ENCODE results near the gene BNIPL. TPM values are rescaled to one million over a fixed set of nuclear protein-coding genes. Genes with fewer than 3 reads are reported as not detected.

Gene BNIPL
- total and polyA plus RNA-seq, 2 of the 13 experiments (the other 11 are each of a cell fraction or from before 2014, with no cell fraction given) = 0.40 to 1.1 TPM

DNA sequence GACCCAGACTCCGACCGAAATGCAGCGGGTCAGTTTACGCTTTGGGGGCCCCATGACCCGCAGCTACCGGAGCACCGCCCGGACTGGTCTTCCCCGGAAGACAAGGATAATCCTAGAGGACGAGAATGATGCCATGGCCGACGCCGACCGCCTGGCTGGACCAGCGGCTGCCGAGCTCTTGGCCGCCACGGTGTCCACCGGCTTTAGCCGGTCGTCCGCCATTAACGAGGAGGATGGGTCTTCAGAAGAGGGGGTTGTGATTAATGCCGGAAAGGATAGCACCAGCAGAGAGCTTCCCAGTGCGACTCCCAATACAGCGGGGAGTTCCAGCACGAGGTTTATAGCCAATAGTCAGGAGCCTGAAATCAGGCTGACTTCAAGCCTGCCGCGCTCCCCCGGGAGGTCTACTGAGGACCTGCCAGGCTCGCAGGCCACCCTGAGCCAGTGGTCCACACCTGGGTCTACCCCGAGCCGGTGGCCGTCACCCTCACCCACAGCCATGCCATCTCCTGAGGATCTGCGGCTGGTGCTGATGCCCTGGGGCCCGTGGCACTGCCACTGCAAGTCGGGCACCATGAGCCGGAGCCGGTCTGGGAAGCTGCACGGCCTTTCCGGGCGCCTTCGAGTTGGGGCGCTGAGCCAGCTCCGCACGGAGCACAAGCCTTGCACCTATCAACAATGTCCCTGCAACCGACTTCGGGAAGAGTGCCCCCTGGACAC lies 11.7 kb downstream of the BNIPL start (continued):
- no peak for TF ChIP-seq EED (CRISPR knock-in tag; IDR thresholded peaks at IDR 0.05)
- TF ChIP-seq ADNP (CRISPR knock-in tag; IDR thresholded peaks at IDR 0.05) = no peak
- peak; percentile 51 for TF ChIP-seq GABPB1 (CRISPR knock-in tag; IDR thresholded peaks at IDR 0.05)
- peak in 1 of 2 experiments; percentile 18; a peak in 1 of 4 replicates for TF ChIP-seq KLF16 (CRISPR knock-in tag; IDR thresholded peaks at IDR 0.05)
- 0 out of 2 replicates have a peak, but pooled peaks have one; percentile 16 for TF ChIP-seq ZFYVE20 (CRISPR knock-in tag; IDR thresholded peaks at IDR 0.05; ENCODE audit: borderline replicate concordance, low read depth)
- no peak for TF ChIP-seq ARNT (IDR thresholded peaks at IDR 0.05)
- TF ChIP-seq DNMT1 (CRISPR knock-in tag; IDR thresholded peaks at IDR 0.05) = no peak
- TF ChIP-seq, protein P1, sequence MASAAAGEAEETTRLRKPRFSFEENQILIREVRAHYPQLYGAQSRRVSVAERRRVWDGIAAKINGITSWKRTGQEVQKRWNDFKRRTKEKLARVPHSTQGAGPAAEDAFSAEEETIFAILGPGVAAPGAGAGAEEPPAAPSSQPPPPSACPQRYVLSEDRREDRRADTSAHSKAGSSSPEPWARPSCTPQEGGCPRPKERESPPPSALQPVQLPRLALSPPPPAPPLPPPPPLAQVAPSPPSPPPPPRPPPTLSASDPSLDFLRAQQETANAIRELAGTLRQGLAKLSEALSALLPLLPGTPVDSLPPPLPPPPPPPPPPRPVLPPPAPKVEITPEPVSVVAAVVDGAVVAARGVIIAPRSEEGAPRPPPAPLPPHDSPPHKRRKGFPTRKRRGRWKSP (CRISPR knock-in tag; IDR thresholded peaks at IDR 0.05) = 0 out of 2 replicates have a peak, but pooled peaks have one; percentile 43
- TF ChIP-seq NFYC (CRISPR knock-in tag; IDR thresholded peaks at IDR 0.05) = no peak
- TF ChIP-seq, protein P2, sequence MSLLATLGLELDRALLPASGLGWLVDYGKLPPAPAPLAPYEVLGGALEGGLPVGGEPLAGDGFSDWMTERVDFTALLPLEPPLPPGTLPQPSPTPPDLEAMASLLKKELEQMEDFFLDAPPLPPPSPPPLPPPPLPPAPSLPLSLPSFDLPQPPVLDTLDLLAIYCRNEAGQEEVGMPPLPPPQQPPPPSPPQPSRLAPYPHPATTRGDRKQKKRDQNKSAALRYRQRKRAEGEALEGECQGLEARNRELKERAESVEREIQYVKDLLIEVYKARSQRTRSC (CRISPR knock-in tag; IDR thresholded peaks at IDR 0.05; ENCODE audit: low read depth) = no peak
- peak; percentile 89; the same call in 1 of the 2 replicates for TF ChIP-seq ZNF335 (CRISPR knock-in tag; IDR thresholded peaks at IDR 0.05)
- TF ChIP-seq, protein P3, sequence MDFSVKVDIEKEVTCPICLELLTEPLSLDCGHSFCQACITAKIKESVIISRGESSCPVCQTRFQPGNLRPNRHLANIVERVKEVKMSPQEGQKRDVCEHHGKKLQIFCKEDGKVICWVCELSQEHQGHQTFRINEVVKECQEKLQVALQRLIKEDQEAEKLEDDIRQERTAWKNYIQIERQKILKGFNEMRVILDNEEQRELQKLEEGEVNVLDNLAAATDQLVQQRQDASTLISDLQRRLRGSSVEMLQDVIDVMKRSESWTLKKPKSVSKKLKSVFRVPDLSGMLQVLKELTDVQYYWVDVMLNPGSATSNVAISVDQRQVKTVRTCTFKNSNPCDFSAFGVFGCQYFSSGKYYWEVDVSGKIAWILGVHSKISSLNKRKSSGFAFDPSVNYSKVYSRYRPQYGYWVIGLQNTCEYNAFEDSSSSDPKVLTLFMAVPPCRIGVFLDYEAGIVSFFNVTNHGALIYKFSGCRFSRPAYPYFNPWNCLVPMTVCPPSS (IDR thresholded peaks at IDR 0.05) = no peak
- TF ChIP-seq SETDB1 (CRISPR knock-in tag; IDR thresholded peaks at IDR 0.05; ENCODE audit: borderline replicate concordance) = no peak
- TF ChIP-seq ZNF616 (CRISPR knock-in tag; IDR thresholded peaks at IDR 0.05; ENCODE audit: low read depth) = no peak
- peak; percentile 62 for TF ChIP-seq ZFY (CRISPR knock-in tag; IDR thresholded peaks at IDR 0.05)
- no peak for TF ChIP-seq ZSCAN12 (CRISPR knock-in tag; IDR thresholded peaks at IDR 0.05)
- TF ChIP-seq ZNF547 (CRISPR knock-in tag; IDR thresholded peaks at IDR 0.05) = peak; percentile 73
- TF ChIP-seq FOXM1 (CRISPR knock-in tag; IDR thresholded peaks at IDR 0.05) = no peak
- TF ChIP-seq PHF8 (CRISPR knock-in tag; IDR thresholded peaks at IDR 0.05) = peak; percentile 56
- TF ChIP-seq ZSCAN21 (CRISPR knock-in tag; IDR thresholded peaks at IDR 0.05; ENCODE audit: borderline replicate concordance) = peak; percentile 78
- TF ChIP-seq, protein P4, sequence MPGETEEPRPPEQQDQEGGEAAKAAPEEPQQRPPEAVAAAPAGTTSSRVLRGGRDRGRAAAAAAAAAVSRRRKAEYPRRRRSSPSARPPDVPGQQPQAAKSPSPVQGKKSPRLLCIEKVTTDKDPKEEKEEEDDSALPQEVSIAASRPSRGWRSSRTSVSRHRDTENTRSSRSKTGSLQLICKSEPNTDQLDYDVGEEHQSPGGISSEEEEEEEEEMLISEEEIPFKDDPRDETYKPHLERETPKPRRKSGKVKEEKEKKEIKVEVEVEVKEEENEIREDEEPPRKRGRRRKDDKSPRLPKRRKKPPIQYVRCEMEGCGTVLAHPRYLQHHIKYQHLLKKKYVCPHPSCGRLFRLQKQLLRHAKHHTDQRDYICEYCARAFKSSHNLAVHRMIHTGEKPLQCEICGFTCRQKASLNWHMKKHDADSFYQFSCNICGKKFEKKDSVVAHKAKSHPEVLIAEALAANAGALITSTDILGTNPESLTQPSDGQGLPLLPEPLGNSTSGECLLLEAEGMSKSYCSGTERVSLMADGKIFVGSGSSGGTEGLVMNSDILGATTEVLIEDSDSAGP (CRISPR knock-in tag; IDR thresholded peaks at IDR 0.05; ENCODE audit: borderline replicate concordance) = peak; percentile 78
- TF ChIP-seq ELF4 (CRISPR knock-in tag; IDR thresholded peaks at IDR 0.05; ENCODE audit: borderline replicate concordance) = no peak
- TF ChIP-seq ZFP1 (CRISPR knock-in tag; IDR thresholded peaks at IDR 0.05) = no peak
